ENCODE data around the gene GPRIN3.

- TF ChIP-seq, protein P1, sequence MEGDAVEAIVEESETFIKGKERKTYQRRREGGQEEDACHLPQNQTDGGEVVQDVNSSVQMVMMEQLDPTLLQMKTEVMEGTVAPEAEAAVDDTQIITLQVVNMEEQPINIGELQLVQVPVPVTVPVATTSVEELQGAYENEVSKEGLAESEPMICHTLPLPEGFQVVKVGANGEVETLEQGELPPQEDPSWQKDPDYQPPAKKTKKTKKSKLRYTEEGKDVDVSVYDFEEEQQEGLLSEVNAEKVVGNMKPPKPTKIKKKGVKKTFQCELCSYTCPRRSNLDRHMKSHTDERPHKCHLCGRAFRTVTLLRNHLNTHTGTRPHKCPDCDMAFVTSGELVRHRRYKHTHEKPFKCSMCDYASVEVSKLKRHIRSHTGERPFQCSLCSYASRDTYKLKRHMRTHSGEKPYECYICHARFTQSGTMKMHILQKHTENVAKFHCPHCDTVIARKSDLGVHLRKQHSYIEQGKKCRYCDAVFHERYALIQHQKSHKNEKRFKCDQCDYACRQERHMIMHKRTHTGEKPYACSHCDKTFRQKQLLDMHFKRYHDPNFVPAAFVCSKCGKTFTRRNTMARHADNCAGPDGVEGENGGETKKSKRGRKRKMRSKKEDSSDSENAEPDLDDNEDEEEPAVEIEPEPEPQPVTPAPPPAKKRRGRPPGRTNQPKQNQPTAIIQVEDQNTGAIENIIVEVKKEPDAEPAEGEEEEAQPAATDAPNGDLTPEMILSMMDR (conservative IDR thresholded peaks at IDR 0.05): no peak
- TF ChIP-seq ZFX (IDR thresholded peaks at IDR 0.05): no peak
These were observed 1.7 kb downstream of the GPRIN3 start for GRCh38 chr4:89305712-89306437.
